ENCODE results near the gene E2F6.

The E2F6 gene

GRCh38 chr2:11465485-11466306, at the start of gene E2F6:
E2F6 (minus strand) TSS chr2:11466161; CDS start chr2:11465879, 282 bp downstream.
- peak; percentile 82 for DNase-seq (ENCODE audit: low read depth)

GRCh38 chr2:11515490-11515981, 49.6 kb upstream of the E2F6 start:
- no peak for DNase-seq (ENCODE audit: low read depth)

GRCh38 chr2:11514904-11515303, 48.9 kb upstream of the E2F6 start:
- no peak for DNase-seq (ENCODE audit: low read depth)

GRCh38 chr2:11514081-11514730, 48.2 kb upstream of the E2F6 start:
- DNase-seq (ENCODE audit: low read depth), result no peak

GRCh38 chr2:11513319-11513718, 47.4 kb upstream of the E2F6 start:
- DNase-seq (ENCODE audit: low read depth), result no peak

GRCh38 chr2:11512431-11512830, 46.5 kb upstream of the E2F6 start:
- no peak for DNase-seq (ENCODE audit: low read depth)

GRCh38 chr2:11509657-11510360, 43.8 kb upstream of the E2F6 start:
- DNase-seq (ENCODE audit: low read depth), result no peak

- DNase-seq (ENCODE audit: low read depth), result no peak
Observed at GRCh38 chr2:11508279-11508678, 42.3 kb upstream of the E2F6 start.

- DNase-seq (ENCODE audit: low read depth), result no peak
Observed at GRCh38 chr2:11507517-11507916, 41.6 kb upstream of the E2F6 start.

GRCh38 chr2:11506611-11506969, 40.6 kb upstream of the E2F6 start:
- DNase-seq (ENCODE audit: low read depth), result no peak

GRCh38 chr2:11505652-11506610, 40.0 kb upstream of the E2F6 start:
- no peak for DNase-seq (ENCODE audit: low read depth)

GRCh38 chr2:11503354-11503927, 37.5 kb upstream of the E2F6 start:
- no peak for DNase-seq (ENCODE audit: low read depth)

- DNase-seq (ENCODE audit: low read depth), result no peak
Observed at GRCh38 chr2:11502740-11503292, 36.9 kb upstream of the E2F6 start.

GRCh38 chr2:11500702-11501303, 34.8 kb upstream of the E2F6 start:
- no peak for DNase-seq (ENCODE audit: low read depth)

GRCh38 chr2:11499081-11499743, 33.3 kb upstream of the E2F6 start:
- DNase-seq (ENCODE audit: low read depth), result no peak

- DNase-seq (ENCODE audit: low read depth), result no peak
Observed at GRCh38 chr2:11498543-11499034, 32.6 kb upstream of the E2F6 start.

- DNase-seq (ENCODE audit: low read depth), result no peak
Observed at GRCh38 chr2:11495844-11496681, 30.1 kb upstream of the E2F6 start.

- no peak for DNase-seq (ENCODE audit: low read depth)
Observed at GRCh38 chr2:11494310-11494709, 28.3 kb upstream of the E2F6 start.

- DNase-seq (ENCODE audit: low read depth), result no peak
Observed at GRCh38 chr2:11493282-11493681, 27.3 kb upstream of the E2F6 start.
